Neuronal stem cell (in vitro differentiated cells): ENCODE measurements around the gene RC3H1.

Experiments used
- DNase-seq: peaks from one replicate; pipeline ENCODE4 v3.0.0-alpha.2; 2013; ENCODE audit warnings: low spot score
- H2AFZ ChIP-seq: one replicate; pipeline ENCODE4 v1.6.1; 2013; ENCODE audit warnings: mild to moderate bottlenecking, low read length, inconsistent platforms
- H2AK5ac ChIP-seq: 2 replicates; pipeline ENCODE4 v1.6.1; 2013; ENCODE audit warnings: low read depth, mild to moderate bottlenecking, inconsistent platforms, low read length, moderate library complexity, mixed read lengths
- H2BK120ac ChIP-seq: 2 replicates; pipeline ENCODE4 v1.6.1; 2013; ENCODE audit warnings: low read depth, mild to moderate bottlenecking, inconsistent platforms, low read length, moderate library complexity, mixed read lengths
- H2BK12ac ChIP-seq: one replicate; pipeline ENCODE4 v1.6.1; 2013; ENCODE audit warnings: low read length, inconsistent platforms
- H2BK15ac ChIP-seq: 2 replicates; pipeline ENCODE4 v1.6.1; 2013; ENCODE audit warnings: mild to moderate bottlenecking, low read length, inconsistent platforms, mixed read lengths
- H2BK5ac ChIP-seq: one replicate; pipeline ENCODE4 v1.6.1; 2013; ENCODE audit warnings: inconsistent platforms, mild to moderate bottlenecking, low read length, moderate library complexity
- H3K14ac ChIP-seq: one replicate; pipeline ENCODE4 v1.6.1; 2013; ENCODE audit warnings: low read length, inconsistent platforms
- H3K18ac ChIP-seq: 2 replicates; pipeline ENCODE4 v1.6.1; 2013; ENCODE audit warnings: low read length, inconsistent platforms
- H3K23ac ChIP-seq: 2 replicates; pipeline ENCODE4 v1.6.1; 2013; ENCODE audit warnings: low read depth, mild to moderate bottlenecking, mixed read lengths, low read length, inconsistent platforms; ENCODE audit not compliant: poor library complexity
- H3K27ac ChIP-seq: replicated peaks from 3 replicates; pipeline ENCODE4 v1.5.1; 2013; ENCODE audit warnings: low read length, inconsistent platforms
- H3K27me3 ChIP-seq, 3 experiments: 2 replicates each; pipeline ENCODE4 v1.6.1; 2013; ENCODE audit warnings: low read length in 3 of 3, mild to moderate bottlenecking in 2 of 3, inconsistent platforms in 1 of 3, low read depth in 1 of 3, mixed read lengths in 1 of 3, moderate library complexity in 1 of 3; ENCODE audit not compliant: control insufficient read depth in 3 of 3, insufficient read depth in 3 of 3
- H3K36me3 ChIP-seq, 2 donors: replicated peaks in 1 of 2; 2 replicates each; pipeline ENCODE4 v1.6.1; 2013; ENCODE audit warnings: low read length in 2 of 2; ENCODE audit not compliant: control insufficient read depth in 2 of 2, insufficient read depth in 2 of 2
- H3K4ac ChIP-seq: 2 replicates; pipeline ENCODE4 v1.6.1; 2013; ENCODE audit warnings: inconsistent platforms, mild to moderate bottlenecking, low read length, moderate library complexity
- H3K4me1 ChIP-seq, 2 donors: 1 replicate in 1 of 2; 2 replicates in 1 of 2; pipeline ENCODE4 v1.6.1; 2013; ENCODE audit warnings: low read length in 2 of 2, low read depth in 1 of 2; ENCODE audit not compliant: control insufficient read depth in 2 of 2, insufficient read depth in 1 of 2
- H3K4me2 ChIP-seq: one replicate; pipeline ENCODE4 v1.6.1; 2013; ENCODE audit warnings: mild to moderate bottlenecking, low read length, inconsistent platforms; ENCODE audit not compliant: insufficient read depth, poor library complexity, severe bottlenecking
- H3K4me3 ChIP-seq, 2 donors: 2 replicates each; pipeline ENCODE4 v1.5.1; 2013; ENCODE audit warnings: low read length in 2 of 2, mild to moderate bottlenecking in 2 of 2, inconsistent platforms in 1 of 2, moderate library complexity in 1 of 2
- H3K79me1 ChIP-seq: one replicate; pipeline ENCODE4 v1.6.1; 2013; ENCODE audit warnings: low read depth, mild to moderate bottlenecking, inconsistent platforms, low read length, moderate library complexity
- H3K9ac ChIP-seq: one replicate; pipeline ENCODE4 v1.6.1; 2013; ENCODE audit warnings: mild to moderate bottlenecking, low read depth, low read length, inconsistent platforms; ENCODE audit not compliant: poor library complexity
- H3K9me3 ChIP-seq, 2 donors: replicated peaks in 1 of 2; 2 replicates each; pipeline versions ENCODE3 to v1.6.1; 2013; ENCODE audit warnings: low read length in 2 of 2, mild to moderate bottlenecking in 2 of 2, inconsistent platforms in 1 of 2, low read depth in 1 of 2, mixed read lengths in 1 of 2, moderate library complexity in 1 of 2; ENCODE audit not compliant: control insufficient read depth in 2 of 2, insufficient read depth in 1 of 2
- H4K8ac ChIP-seq: one replicate; pipeline ENCODE4 v1.6.1; 2013; ENCODE audit warnings: low read depth, mild to moderate bottlenecking, inconsistent platforms, low read length, moderate library complexity
- H4K91ac ChIP-seq: one replicate; pipeline ENCODE4 v1.6.1; 2013; ENCODE audit warnings: low read length, low read depth, mild to moderate bottlenecking, inconsistent platforms; ENCODE audit not compliant: poor library complexity
- WGBS, 2 donors: extraction: QIAGEN DNeasy Blood & Tissue Kit; methylation state at CpG; one replicate each; pipeline ENCODE4 v1.1.7; 2013; ENCODE audit warnings: missing lambda C conversion rate in 2 of 2, mixed read lengths in 1 of 2; ENCODE audit not compliant: insufficient read length in 2 of 2, insufficient replicate concordance in 1 of 2; ENCODE audit errors: extremely low coverage in 2 of 2; 5-methylcytosine and 5-hydroxymethylcytosine counted together

RC3H1 gene

GRCh38 chr1:174031099-174031498 is 8.9 kb upstream of the RC3H1 start:
- Histone ChIP-seq H2AFZ (no peak overlapping the region), H2AK5ac (no peak overlapping the region), H3K79me1 (no peaks in the 10 kb centered on the region), H3K27ac (no peak overlapping the region), H3K4me1 (peaks cover 0 to 2% of the 10 kb centered on the region in 2 donors), H3K9ac (no peak overlapping the region), H2BK120ac (no peak overlapping the region), H3K18ac (no peak overlapping the region), H4K8ac (no peak overlapping the region), H3K14ac (no peak overlapping the region), H3K4me2 (no peak overlapping the region), H2BK5ac (no peak overlapping the region), H3K36me3 (no peaks in the 10 kb centered on the region), H3K27me3 (peaks cover 0 to 8% (median 0%) of the 10 kb centered on the region in 3 experiments), H3K23ac (no peak overlapping the region), H2BK12ac (no peak overlapping the region), H3K4ac (no peak overlapping the region), H3K4me3 (no peak overlapping the region), H4K91ac (no peak overlapping the region), H2BK15ac (no peak overlapping the region), H3K9me3 (no peaks in the 10 kb centered on the region)
- no CpG with 5 or more reads among the region's 2 CpGs for WGBS, 2 donors
- DNase-seq = no peak

- H3K79me1 ChIP-seq = no peaks in the 10 kb centered on the region
- peaks cover 0 to 8% (median 0%) of the 10 kb centered on the region in 3 experiments for H3K27me3 ChIP-seq
- no peaks in the 10 kb centered on the region for H3K9me3 ChIP-seq
- H3K36me3 ChIP-seq = no peaks in the 10 kb centered on the region
- H3K4ac ChIP-seq = no peak overlapping the region
- no peak overlapping the region for H2AFZ ChIP-seq
- DNase-seq = no peak
- H2BK5ac ChIP-seq = no peak overlapping the region
- H2BK15ac ChIP-seq = no peak overlapping the region
- no peak overlapping the region for H3K4me3 ChIP-seq
- H4K91ac ChIP-seq = no peak overlapping the region
- H2BK120ac ChIP-seq = no peak overlapping the region
- H3K18ac ChIP-seq = no peak overlapping the region
- no peak overlapping the region for H3K23ac ChIP-seq
- H3K27ac ChIP-seq = no peak overlapping the region
- no peak overlapping the region for H3K4me2 ChIP-seq
- H3K14ac ChIP-seq = no peak overlapping the region
- no peak overlapping the region for H2BK12ac ChIP-seq
- no peak overlapping the region for H4K8ac ChIP-seq
- peaks cover 2 to 3% of the 10 kb centered on the region in 2 donors for H3K4me1 ChIP-seq
- H3K9ac ChIP-seq = no peak overlapping the region
- H2AK5ac ChIP-seq = no peak overlapping the region
Measured at GRCh38 chr1:174028495-174028894, 6.3 kb upstream of the RC3H1 start.

GRCh38 chr1:174023440-174023839 is 1.3 kb upstream of the RC3H1 start:
- no peak overlapping the region for H3K23ac ChIP-seq
- peak overlapping the region; percentile 86 for H3K27ac ChIP-seq
- WGBS, 2 donors = no CpG with 5 or more reads among the region's 3 CpGs
- H3K9ac ChIP-seq = no peak overlapping the region
- H3K4ac ChIP-seq = no peak overlapping the region
- no peak overlapping the region for H3K14ac ChIP-seq
- H3K79me1 ChIP-seq = peaks cover 4% of the 10 kb centered on the region
- no peak overlapping the region for H2AK5ac ChIP-seq
- H4K8ac ChIP-seq = no peak overlapping the region
- peak overlapping the region; percentile 95 for H2AFZ ChIP-seq
- peak overlapping the region in 1 of 2 donors; percentile 99 for H3K4me3 ChIP-seq
- H3K27me3 ChIP-seq = peaks cover 0 to 2% (median 0%) of the 10 kb centered on the region in 3 experiments
- no peak overlapping the region for H2BK120ac ChIP-seq
- H2BK15ac ChIP-seq = no peak overlapping the region
- H2BK5ac ChIP-seq = no peak overlapping the region
- no peak overlapping the region for H2BK12ac ChIP-seq
- peaks cover 0 to 23% of the 10 kb centered on the region in 2 donors for H3K36me3 ChIP-seq
- no peak overlapping the region for H3K18ac ChIP-seq
- no peak overlapping the region for H3K4me2 ChIP-seq
- no peak overlapping the region for H4K91ac ChIP-seq
- peak; percentile 52 for DNase-seq
- H3K9me3 ChIP-seq = no peaks in the 10 kb centered on the region
- H3K4me1 ChIP-seq = peaks cover 2 to 19% of the 10 kb centered on the region in 2 donors

DNA sequence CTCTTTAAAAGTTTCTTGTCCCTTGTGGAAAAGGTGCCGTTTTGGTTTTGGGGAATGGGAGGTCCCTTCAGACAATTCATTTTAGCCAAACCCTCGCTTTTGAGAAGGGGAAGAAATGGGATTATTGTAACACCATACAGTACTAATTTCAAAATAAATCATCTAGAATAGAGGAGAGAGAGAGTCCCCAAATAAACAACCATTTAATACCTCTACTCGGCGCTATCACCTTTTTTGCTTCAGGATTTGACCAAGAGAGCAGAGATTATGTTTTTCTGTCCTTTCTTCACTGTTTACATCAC is 770 bp upstream of the RC3H1 start:
- no CpG with 5 or more reads among the region's 4 CpGs for WGBS, 2 donors
- H3K36me3 ChIP-seq = peaks cover 0 to 25% of the 10 kb centered on the region in 2 donors
- peak overlapping the region in 1 of 2 donors; percentile 99 for H3K4me3 ChIP-seq
- H3K79me1 ChIP-seq = peaks cover 4% of the 10 kb centered on the region
- H4K91ac ChIP-seq = no peak overlapping the region
- H4K8ac ChIP-seq = no peak overlapping the region
- peaks cover 0 to under 1% (median 0%) of the 10 kb centered on the region in 3 experiments for H3K27me3 ChIP-seq
- no peak overlapping the region for H2BK15ac ChIP-seq
- no peak overlapping the region for H2BK5ac ChIP-seq
- no peak overlapping the region for H3K4ac ChIP-seq
- H3K27ac ChIP-seq = peak overlapping the region; percentile 86
- H2BK12ac ChIP-seq = no peak overlapping the region
- no peak overlapping the region for H3K14ac ChIP-seq
- no peak overlapping the region for H3K23ac ChIP-seq
- no peak overlapping the region for H3K9ac ChIP-seq
- no peak overlapping the region for H2AK5ac ChIP-seq
- peaks cover 2 to 19% of the 10 kb centered on the region in 2 donors for H3K4me1 ChIP-seq
- peak overlapping the region; percentile 66 for H3K4me2 ChIP-seq
- no peak overlapping the region for H2BK120ac ChIP-seq
- no peak overlapping the region for H3K18ac ChIP-seq
- H2AFZ ChIP-seq = peak overlapping the region; percentile 95
- no peaks in the 10 kb centered on the region for H3K9me3 ChIP-seq
- no peak for DNase-seq
